Fibroblast of the conjunctiva (primary cell): ENCODE data around the gene OR52B6.
"Not testable (repeated sequence)": the region's sequence is repeated elsewhere in the genome, so short reads cannot be mapped to it uniquely, and the experiment has no call there.

Experiments
- DNase-seq: peaks from one replicate; pipeline ENCODE4 v3.0.0-alpha.2; 2010; ENCODE audit warnings: low read depth

Gene OR52B6, protein sequence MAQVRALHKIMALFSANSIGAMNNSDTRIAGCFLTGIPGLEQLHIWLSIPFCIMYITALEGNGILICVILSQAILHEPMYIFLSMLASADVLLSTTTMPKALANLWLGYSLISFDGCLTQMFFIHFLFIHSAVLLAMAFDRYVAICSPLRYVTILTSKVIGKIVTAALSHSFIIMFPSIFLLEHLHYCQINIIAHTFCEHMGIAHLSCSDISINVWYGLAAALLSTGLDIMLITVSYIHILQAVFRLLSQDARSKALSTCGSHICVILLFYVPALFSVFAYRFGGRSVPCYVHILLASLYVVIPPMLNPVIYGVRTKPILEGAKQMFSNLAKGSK

DNA sequence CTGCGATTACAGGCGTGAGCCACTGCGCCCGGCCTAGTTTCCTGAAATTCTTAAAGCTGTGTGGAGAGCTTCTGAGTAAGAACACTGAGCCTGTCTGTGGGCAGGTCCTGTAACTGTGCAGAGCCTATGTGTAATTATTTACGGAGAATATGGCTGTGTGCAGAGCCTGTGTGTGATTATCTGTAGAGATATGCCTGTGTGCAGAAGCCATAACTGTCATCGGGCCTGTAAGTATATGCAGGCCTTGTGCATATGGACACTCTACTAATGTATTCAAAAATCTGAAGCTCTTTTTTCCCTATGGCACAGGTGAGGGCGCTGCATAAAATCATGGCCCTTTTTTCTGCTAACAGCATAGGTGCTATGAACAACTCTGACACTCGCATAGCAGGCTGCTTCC is at the start of gene OR52B6:
Gene OR52B6 (plus strand): TSS at position 301 of the 400 bp plus-strand sequence. CDS start 0 bp downstream, at position 301.
- DNase-seq, result no peak

DNA sequence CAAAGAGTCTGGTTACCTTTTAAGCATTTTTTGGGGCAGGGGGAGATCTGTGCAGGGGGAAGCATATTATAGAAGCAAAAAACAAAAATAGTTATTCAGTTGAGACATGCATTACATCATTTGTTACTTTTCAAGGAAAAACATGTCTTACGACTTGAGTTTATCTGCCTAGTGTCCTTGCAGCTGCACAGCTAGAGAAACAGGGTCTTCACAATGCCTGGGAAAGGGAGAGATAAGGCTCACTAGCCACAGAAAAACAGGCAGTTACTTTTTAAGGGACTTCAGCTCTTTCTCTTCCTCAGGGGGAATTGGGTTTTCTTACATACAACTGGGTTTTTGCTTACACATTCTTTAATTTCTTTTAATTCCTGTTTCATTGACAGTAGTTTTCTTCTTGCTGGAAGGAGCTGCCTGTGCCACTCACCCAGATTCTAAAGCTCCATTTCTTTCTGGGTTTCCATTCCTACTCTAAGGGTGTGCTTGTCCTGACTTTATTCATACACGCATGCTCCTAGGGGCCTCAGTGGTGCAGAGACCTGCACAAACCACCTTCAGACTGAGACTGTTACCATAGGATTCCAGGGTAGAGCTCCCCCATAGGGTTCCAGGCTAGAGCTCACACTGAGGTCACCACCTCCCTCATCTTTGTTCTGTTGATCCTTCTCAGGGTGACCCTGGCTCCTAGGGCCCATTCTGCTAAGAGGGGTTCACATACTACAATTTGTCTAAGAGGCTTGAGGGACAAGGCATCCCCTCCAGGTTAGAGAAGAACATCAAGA is 49.4 kb upstream of the OR52B6 start:
- no peak for DNase-seq

DNA sequence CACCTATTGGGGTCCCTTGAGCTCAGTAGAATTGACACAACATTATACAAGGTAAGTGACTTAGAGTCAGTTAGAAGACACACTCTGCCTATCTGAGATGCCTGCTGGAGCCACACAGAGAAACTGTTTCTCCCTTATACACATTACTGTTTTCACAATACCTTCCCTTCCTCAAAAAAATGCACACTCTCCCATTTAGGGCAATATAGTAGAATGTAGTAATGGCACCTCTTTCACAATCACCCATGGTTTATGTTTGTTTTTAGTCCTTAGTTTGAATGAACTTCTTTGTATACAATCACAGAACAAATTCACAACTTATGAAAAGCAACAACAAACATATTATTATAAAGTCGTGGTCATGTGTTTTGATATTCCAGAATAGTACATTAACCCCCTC is 46.6 kb upstream of the OR52B6 start:
- DNase-seq, result no peak

DNA sequence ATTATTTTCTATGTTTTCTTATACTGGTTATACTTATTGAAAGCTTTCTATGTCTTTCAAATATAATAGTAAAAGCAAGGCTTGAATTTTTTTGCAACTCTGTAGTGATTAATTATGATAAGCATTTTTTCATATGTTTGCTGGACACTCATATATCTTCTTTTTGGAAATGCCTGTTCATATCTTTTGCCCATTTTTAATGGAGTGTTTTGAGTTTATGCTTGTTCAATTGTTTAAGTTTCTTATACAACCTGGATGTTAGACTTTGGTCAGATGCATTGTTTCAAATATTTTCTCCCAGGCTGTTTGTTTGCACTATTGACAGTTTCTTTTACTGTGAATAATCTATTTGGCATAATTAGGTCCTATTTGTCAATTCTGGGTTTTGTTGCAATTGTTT is 44.2 kb upstream of the OR52B6 start:
- no peak for DNase-seq

DNA sequence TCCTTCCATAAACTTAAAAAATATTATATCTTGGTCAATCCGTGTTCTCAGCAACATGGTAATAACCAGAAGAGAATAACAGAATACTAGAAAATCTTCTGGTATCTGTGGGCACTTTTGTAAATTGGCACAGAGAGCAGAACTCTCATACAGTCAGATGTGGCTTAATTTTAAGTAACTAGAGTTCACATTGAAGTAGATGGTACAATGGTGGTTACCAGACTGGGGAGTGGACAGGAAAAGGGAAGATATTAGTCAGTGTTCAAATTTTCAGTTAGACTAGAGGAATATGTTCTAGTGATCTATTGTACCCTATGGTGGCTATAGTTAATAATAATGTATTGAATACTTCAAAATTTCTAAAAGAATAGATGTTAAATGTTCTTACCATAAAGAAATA is 39.2 kb upstream of the OR52B6 start:
- no peak for DNase-seq

DNA sequence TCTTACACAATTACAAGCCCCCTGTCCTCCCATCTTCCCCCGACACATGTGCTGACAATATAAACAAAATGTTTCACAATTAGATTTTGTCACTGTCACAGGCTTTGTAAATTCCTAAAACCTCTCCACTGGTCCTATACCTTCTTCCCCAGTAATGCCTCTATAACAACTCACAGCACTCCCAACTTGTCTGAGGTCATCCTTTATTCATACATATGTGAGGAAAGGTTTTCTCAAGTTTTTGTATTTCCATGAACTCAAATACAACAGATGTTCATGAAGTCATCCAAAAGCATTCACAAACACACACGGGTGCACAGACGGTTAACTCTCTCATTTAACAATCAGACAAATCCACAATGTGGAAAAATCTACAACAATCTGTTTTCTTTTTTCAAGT is 34.2 kb upstream of the OR52B6 start:
- DNase-seq, result no peak

DNA sequence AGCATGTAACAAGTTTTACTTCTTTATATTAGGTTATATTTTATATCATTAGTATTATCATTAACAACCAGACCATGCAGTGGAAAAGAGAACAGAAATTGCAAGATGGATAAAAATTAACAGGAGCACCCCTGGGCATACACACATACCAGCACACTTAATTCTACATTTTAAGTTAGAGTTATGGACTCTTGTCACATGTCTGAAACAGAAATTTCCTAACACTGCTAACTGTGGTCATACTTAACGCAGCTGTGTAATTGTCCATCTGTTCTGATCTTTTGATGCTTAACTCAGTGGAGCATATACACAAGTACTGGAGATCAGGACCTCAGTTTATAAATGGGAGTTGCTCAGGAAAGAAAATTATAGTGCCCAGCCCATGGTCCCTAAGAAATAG is 32.7 kb upstream of the OR52B6 start:
- no peak for DNase-seq

DNA sequence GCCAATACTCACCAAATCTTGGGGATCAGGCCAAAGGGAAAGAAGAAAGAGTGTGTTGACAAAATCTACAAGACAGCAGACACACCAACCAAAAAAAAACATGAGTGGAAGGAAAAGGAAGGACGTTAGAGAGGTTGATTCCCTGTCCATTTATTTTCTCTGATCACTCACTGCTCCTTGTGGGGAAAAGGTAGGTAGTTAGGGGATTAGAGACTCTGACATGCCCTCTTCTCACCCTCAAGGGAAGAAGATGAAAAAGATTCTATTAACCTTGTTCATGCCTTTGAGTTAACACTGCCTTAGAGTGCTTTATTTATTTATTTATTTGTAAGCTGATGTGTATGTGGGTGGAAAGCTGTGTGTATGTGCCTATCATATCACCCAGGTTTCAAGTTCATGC is 32.2 kb upstream of the OR52B6 start, which contains the start of gene OR52H1:
Gene OR52H1 (minus strand): TSS at position 101 of the 400 bp plus-strand sequence. CDS start 3,035 bp downstream, outside the sequence.
- DNase-seq, result no peak

DNA sequence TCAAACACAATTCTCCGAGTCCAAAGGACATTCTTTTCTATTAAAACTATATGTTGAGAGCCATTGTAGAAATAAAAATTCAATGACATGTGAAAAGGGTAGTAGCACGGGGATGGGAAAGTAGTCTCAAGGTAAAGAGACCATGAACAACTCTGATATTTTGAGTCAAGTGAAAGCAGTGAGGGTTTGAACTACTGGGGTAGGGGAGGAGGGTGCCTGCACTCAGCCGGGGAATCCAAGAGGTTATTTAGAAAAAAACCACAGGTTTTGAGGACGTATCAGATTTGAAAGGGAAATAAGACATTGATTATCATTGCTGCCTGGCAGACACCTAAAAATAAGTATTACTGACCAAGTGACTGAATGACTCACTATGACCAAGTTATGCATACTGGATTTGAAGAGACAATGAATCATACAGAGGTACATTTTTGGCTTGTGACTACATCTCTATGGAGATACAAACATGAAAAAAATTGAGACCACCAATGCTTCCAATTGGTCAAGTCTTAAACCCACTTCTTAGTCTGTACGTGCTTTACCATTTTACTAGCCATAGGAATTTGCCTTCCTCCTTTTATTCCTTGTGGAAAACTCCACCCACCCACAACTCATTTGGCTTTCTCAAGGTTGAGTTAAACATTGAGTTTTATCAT is 30.1 kb upstream of the OR52B6 start:
- peak; percentile 13 for DNase-seq

DNA sequence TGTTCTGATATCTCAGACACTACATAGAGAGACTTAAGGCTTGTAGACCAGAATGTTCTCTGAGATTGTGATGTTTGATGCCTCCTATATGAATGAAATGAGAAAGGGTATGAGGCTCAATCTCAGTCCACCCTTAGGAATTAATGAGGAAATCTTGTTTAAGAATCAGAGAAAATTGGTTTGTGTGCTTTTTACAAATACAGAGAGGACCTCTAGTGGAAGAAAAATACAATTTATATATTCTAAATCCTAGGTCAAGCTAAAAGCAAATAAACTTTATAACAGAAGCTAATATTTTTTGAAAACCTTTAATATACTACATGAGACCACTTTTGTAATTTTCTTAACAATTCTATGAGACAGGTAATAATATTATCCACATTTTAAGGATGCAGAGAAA is 27.3 kb upstream of the OR52B6 start:
- no peak for DNase-seq

DNA sequence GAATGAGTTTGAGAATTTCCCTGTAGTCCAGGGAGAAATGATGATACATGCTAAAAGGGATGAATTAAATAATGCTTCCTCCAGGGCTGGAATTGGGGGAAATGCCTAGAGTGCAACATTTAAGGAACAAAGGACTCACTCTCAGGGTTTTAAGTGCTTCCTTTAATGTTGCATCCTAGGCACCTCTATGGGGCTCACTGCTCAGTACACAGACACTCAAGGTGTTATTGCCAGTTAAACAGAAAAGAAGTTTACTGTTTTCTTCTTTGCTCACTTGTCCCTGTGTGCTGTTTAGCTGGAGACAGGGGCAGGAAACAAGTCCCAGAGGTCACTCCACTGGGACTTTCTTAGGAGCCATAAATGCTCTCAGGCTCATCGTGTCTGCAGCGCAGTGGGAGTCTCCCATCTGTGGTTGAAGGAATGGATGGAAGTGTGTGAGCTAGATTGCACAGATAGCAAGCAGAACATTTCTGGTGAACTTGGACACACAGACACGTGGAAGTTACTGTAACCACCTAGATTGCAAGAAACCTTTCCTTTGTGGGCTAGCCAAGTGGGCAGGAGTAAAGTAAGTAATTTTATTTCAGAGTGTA is 24.0 kb upstream of the OR52B6 start:
- no peak for DNase-seq

DNA sequence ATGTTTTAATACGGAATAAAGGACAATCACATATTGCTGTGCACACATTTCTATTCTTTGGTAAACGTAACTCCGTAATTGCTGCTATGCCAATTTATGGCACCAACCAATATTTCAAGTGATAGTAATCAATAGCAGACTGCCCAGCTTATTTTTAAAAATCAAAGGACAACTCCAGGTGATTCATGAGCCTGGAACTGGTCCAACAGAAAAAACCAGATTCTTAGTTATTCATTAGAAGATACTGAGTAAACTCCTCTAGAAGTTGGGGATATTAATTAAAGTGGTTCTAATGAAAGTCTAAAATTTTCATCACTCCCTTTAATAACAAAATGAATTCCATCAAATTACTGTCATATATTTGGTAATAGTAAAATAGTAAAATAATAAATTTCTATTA is 22.9 kb upstream of the OR52B6 start:
- DNase-seq, result no peak

DNA sequence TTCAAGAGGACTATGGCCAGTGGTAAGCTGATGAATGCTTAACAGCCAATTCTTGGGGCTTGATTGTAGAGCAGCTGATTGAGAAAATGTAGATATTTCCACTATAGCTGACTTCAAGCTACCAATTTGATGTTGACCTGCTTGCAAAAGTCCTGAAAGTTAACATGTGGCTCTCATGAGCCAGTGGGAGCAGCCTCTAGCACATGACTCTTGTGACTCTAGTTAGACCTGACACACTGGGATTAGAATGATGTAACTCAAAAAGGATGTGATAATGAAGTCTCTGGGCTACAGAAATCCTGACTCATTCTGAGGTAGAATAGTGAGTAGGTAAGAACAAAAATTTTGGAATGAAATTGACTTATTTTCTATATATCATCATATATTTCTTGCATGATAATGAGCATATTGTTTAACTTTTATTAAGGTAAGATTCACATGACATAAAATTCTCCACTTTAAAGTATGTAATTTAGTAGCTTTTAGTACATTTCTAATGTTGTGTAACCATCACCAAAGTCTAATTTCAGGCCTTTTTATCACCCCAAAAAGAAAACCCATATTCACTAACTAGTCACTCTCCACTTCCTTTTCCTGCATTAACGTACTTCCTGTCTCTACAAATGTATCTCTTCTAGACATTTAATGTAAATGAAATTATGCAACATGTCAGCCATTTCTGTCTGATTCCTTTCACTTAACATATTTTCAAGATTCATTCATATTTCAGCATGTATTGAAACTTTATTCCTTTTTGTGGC is 16.2 kb upstream of the OR52B6 start:
- no peak for DNase-seq

DNA sequence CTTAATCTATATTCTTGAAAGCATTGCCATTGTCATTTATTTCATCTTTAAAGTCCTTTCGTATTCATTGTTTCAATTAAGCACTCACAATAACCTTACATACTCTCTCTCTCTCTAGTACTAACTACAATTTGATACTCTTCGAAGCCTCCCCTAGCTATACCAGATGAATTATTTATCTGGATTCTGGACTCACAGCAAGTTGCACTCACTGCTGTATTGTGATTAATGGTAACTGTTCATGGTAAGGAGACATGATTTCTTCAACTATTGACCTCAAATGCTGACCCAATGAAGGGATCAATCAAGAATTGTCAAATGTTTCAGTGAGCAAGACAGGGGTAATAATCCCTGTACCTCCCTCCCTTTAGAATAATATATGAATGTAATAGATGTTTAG is 6.0 kb upstream of the OR52B6 start:
- no peak for DNase-seq

DNA sequence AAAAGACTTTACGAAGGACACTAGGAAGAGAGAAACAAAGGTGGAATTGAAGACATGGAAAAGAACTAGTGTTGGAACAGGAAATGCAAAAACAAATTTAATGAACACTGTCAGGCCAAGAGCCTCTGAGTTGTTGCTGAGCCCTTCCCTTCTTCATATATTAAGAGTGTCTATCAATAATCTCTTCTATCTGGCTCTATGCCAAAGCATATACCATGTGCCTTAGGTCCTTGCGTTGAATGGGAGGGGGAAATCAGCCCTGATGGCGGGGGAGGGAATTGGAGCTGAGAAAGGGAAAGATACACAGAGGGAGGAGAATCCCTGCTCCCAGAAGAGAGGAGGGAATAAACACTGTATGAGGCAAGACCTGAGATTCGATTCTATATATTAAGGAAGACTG is 5.5 kb upstream of the OR52B6 start:
- no peak for DNase-seq

DNA sequence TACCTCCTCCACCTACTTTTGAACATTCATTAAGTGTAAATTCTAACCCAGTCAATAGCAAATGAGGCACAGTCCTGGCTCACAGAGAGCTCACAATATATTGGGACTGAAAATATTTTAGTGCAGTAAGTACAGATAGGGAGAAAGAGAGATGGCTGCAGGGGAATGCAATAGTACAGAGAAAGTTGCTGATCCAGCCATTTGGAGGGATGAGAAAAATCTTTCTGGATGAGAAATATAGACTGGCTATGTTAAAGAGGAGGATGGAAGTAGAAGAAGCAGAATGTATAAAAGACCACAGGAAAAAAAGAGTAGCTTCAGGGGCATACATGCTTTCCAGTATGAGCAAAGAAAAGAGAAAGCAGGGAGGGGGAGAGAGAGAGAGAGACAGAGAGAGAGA is 3.6 kb upstream of the OR52B6 start:
- DNase-seq, result no peak

DNA sequence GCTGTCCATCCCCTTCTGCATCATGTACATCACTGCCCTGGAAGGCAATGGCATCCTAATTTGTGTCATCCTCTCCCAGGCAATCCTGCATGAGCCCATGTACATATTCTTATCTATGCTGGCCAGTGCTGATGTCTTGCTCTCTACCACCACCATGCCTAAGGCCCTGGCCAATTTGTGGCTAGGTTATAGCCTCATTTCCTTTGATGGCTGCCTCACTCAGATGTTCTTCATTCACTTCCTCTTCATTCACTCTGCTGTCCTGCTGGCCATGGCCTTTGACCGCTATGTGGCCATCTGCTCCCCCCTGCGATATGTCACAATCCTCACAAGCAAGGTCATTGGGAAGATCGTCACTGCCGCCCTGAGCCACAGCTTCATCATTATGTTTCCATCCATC is 337 bp downstream of the OR52B6 start:
- DNase-seq, result no peak

DNA sequence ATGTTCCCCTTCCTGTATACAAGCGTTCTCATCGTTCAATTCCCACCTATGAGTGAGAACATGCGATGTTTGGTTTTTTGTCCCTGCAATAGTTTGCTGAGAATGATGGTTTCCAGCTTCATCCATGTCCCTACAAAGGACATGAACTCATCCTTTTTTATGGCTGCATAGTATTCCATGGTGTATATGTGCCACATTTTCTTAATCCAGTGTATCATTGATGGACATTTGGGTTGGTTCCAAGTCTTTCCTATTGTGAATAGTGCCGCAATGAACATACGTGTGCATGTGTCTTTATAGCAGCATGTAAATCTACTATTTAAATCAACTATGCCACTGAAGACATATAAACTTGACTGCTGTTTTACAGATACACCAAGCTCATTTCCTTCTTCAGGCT is 3.8 kb downstream of the OR52B6 start:
- DNase-seq, result not testable (repeated sequence)

DNA sequence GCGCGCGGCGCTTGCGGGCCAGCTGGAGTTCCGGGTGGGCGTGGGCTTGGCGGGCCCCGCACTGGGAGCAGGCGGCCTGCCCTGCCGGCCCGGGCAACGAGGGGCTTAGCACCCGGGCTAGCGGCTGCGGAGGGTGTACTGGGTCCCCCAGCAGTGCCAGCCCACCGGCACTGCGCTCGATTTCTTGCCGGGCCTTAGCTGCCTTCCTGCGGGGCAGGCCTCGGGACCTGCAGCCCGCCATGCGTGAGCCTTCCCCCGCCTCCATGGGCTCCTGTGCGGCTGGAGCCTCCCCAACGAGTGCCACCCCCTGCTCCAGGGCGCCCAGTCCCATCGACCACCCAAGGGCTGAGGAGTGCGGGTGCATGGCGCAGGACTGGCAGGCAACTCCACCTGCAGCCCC is 9.2 kb downstream of the OR52B6 start:
- DNase-seq, result not testable (repeated sequence)

DNA sequence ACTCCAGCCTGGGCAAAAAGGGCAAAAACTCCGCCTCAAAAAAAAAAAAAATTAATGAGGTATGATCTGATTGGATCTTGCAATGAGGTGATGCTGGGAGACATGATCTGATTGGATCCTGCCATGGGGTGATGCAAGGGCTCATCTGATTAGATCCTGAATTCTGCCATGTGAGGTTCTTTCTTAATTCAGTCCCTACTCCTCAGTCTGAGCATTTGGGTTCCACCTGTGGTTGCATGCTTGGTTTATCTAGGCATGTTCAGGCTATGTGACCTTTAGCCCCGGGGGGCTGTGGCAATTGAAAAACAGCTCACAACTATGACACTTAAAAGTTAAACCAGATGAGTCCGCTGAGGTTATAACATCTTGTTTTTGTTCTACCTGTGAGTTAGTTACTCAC is 10.9 kb downstream of the OR52B6 start:
- no peak for DNase-seq

DNA sequence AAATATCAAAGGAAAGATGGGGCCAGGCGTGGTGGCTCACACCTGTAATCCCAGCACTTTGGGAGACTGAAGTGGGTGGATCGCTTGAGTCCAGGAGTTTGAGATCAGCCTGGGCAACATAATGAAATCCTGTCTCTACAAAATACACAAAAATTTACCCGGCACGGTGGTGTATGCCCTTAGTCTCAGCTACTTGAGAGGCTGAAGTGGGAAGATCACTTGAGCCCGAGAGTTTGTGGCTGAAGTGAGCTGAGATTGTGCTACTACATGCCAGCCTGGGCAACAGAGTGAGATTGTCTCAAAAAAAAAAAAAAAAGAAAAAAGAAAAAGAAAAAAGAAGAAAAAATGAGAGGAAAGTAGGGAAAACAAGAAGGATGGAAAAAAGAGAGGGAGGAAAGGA is 11.9 kb downstream of the OR52B6 start:
- no peak for DNase-seq

DNA sequence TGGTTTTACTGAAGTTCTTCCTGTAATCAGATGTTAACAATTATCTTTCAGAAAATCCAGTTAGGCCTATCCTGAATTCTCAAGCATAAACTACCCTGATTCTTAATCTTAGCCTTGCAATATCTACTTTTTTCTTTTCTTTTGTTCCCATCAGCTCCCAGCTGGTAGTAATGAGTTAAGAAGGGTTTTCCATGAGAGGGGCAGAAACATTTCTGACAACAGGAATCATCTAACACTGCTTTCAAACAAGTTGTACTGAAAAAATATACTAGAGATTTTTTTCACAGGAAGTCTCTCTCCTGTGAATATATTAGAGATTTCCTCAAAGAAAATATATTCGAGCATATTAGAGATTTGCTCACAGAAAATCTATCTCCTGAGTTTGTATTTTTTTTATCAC is 12.5 kb downstream of the OR52B6 start:
- no peak for DNase-seq
